Sigmoid colon (tissue), 7 donors: ENCODE measurements around the gene APOC1. TPM values are rescaled to one million over a fixed set of nuclear protein-coding genes. Genes with fewer than 3 reads are reported as not detected.
"Not testable (repeated sequence)": the region's sequence is repeated elsewhere in the genome, so short reads cannot be mapped to it uniquely, and the experiment has no call there.

Experiments
- DNase-seq: peaks from one replicate; pipeline ENCODE4 v3.0.0-alpha.2; 2019
- H3K27ac ChIP-seq, 4 donors: fragments of 200-600 bp; sonication (generic); one replicate each; pipeline ENCODE4 v1.5.1; 2016 to 2019; ENCODE audit warnings: mild to moderate bottlenecking in 1 of 4
- H3K27me3 ChIP-seq, 3 donors: fragments of 200-600 bp; sonication (generic); one replicate each; pipeline ENCODE4 v1.5.1; 2019; ENCODE audit warnings: mild to moderate bottlenecking in 1 of 3
- H3K36me3 ChIP-seq, 4 donors: fragments of 200-600 bp; sonication (generic); one replicate each; pipeline ENCODE4 v1.5.1; 2016 to 2019
- H3K4me1 ChIP-seq, 4 donors: fragments of 200-600 bp; sonication (generic); one replicate each; pipeline ENCODE4 v1.5.1; 2017 to 2019
- H3K4me3 ChIP-seq, 4 donors: fragments of 200-600 bp; sonication (generic); one replicate each; pipeline ENCODE4 v1.5.1; 2017 to 2019; ENCODE audit warnings: mild to moderate bottlenecking in 2 of 4, moderate library complexity in 1 of 4
- H3K9me3 ChIP-seq, 4 donors: fragments of 200-600 bp in 3 of 4; sonication (generic) in 3 of 4; one replicate each; pipeline versions ENCODE4 v1.5.1 to v1.6.1; 2013 to 2019
- CTCF ChIP-seq, 4 experiments: fragments of 450-650 bp in 3 of 4; fragments of 200-600 bp in 1 of 4; IDR thresholded peaks; one replicate each; pipeline ENCODE4 v1.5.1; 2016 to 2019; ENCODE audit warnings: antibody characterized with exemption in 4 of 4, mild to moderate bottlenecking in 3 of 4, moderate library complexity in 2 of 4
- EP300 ChIP-seq, 4 donors: sonication (generic); formaldehyde crosslinking; IDR thresholded peaks; one replicate each; pipeline ENCODE4 v1.6.1; 2017; ENCODE audit warnings: antibody characterized with exemption in 4 of 4
- POLR2A ChIP-seq, 2 donors: fragments of 450-650 bp; IDR thresholded peaks; one replicate each; pipeline ENCODE4 v1.6.1; 2016; ENCODE audit warnings: antibody characterized with exemption in 2 of 2, mild to moderate bottlenecking in 2 of 2, moderate library complexity in 2 of 2
- POLR2AphosphoS5 ChIP-seq, 4 donors: sonication (generic); formaldehyde crosslinking; IDR thresholded peaks; one replicate each; pipeline ENCODE4 v1.6.1; 2017; ENCODE audit warnings: antibody characterized with exemption in 4 of 4
- WGBS, 2 donors: extraction: QIAGEN DNeasy Blood & Tissue Kit; methylation state at CpG; one replicate each; pipeline ENCODE4 v1.1.7; 2013; 5-methylcytosine and 5-hydroxymethylcytosine counted together
- intact Hi-C: fragments of 100-400 bp; cut with DNase I; formaldehyde crosslinking; loops from one replicate; pipeline ENCODE4 v1.15.1; 2023
- polyA plus RNA-seq, 3 donors: library from polyadenylated mRNA; stranded (reverse); fragments of 200-250 nt; gene quantifications; one replicate each; pipeline ENCODE4 v1.2.3, GENCODE V29; 2013
- total RNA-seq, 4 donors: library from RNA; depleted of rRNA; stranded (reverse); fragments of >200 nt; gene quantifications; one replicate each; pipeline ENCODE4 v1.1.0, GENCODE V29; 2016
- donor health status: healthy with polysubstance abuse.
- donor health status: Bipolar disorder and iron deficiency.
- donor health status: healthy.

APOC1 gene
- total and polyA plus RNA-seq, 7 donors: 2.3 to 73.3 (median 29.0) TPM; not detected in 1

- Histone ChIP-seq H3K4me1 (peaks cover 0 to 13% (median 9%) of the 10 kb centered on the region in 4 donors), H3K4me3 (no peak overlapping the region), H3K36me3 (no peaks in the 10 kb centered on the region), H3K27ac (peak overlapping the region in 2 of 4 donors; percentile 14 to 55), H3K9me3 (no peaks in the 10 kb centered on the region), H3K27me3 (no peaks in the 10 kb centered on the region)
- DNase-seq: no peak
- TF ChIP-seq POLR2AphosphoS5 (IDR thresholded peaks at IDR 0.05) (no peak), POLR2A (IDR thresholded peaks at IDR 0.05) (no peak), EP300 (IDR thresholded peaks at IDR 0.05) (no peak), CTCF (IDR thresholded peaks at IDR 0.05) (no peak)
- whole genome bisulfite sequencing, 2 donors: 69 to 75% methylated on average over 8 of the region's 8 CpGs
- intact Hi-C loops: no loop called here
These were observed 9.9 kb downstream of the APOC1 start for GRCh38 chr19:44924243-44924725.

GRCh38 chr19:44925114-44925891 is 10.9 kb downstream of the APOC1 start:
- intact Hi-C loops: no loop called here
- DNase-seq: peak; percentile 92
- no peaks in the 10 kb centered on the region for H3K36me3 ChIP-seq
- WGBS, 2 donors: 42 to 67% methylated on average over 8 of the region's 8 CpGs
- peaks cover 0 to 13% (median 9%) of the 10 kb centered on the region in 4 donors for H3K4me1 ChIP-seq
- no peak for TF ChIP-seq CTCF (IDR thresholded peaks at IDR 0.05)
- TF ChIP-seq EP300 (IDR thresholded peaks at IDR 0.05): no peak
- peak in 3 of 4 donors; percentile 20 to 43 (median 32) for TF ChIP-seq POLR2AphosphoS5 (IDR thresholded peaks at IDR 0.05)
- no peak for TF ChIP-seq POLR2A (IDR thresholded peaks at IDR 0.05)
- peak overlapping the region; percentile 14 to 55 (median 18) for H3K27ac ChIP-seq
- no peaks in the 10 kb centered on the region for H3K27me3 ChIP-seq
- no peaks in the 10 kb centered on the region for H3K9me3 ChIP-seq
- H3K4me3 ChIP-seq: no peak overlapping the region

GRCh38 chr19:44926245-44927077 is 12.1 kb downstream of the APOC1 start:
- H3K36me3 ChIP-seq, intact Hi-C loops, H3K9me3 ChIP-seq, H3K27me3 ChIP-seq, DNase-seq, H3K27ac ChIP-seq: not testable (repeated sequence)
- WGBS, 2 donors: 36 to 49% methylated on average over 19 of the region's 19 CpGs
- Histone ChIP-seq H3K4me1 (peaks cover 0 to 13% (median 9%) of the 10 kb centered on the region in 4 donors), H3K4me3 (peak overlapping the region in 1 of 4 donors; percentile 34)

- Histone ChIP-seq H3K4me1 (peaks cover 0 to 13% (median 9%) of the 10 kb centered on the region in 4 donors), H3K27me3 (no peaks in the 10 kb centered on the region), H3K27ac (no peak overlapping the region), H3K9me3 (no peaks in the 10 kb centered on the region), H3K36me3 (no peaks in the 10 kb centered on the region), H3K4me3 (no peak overlapping the region)
- 33 to 51% methylated on average over 5 of the region's 5 CpGs for WGBS, 2 donors
- no peak for TF ChIP-seq POLR2A (IDR thresholded peaks at IDR 0.05)
- TF ChIP-seq POLR2AphosphoS5 (IDR thresholded peaks at IDR 0.05): no peak
- TF ChIP-seq CTCF (IDR thresholded peaks at IDR 0.05): no peak
- TF ChIP-seq EP300 (IDR thresholded peaks at IDR 0.05): no peak
- DNase-seq: no peak
- intact Hi-C loops: no loop called here
These were observed 13.3 kb downstream of the APOC1 start for GRCh38 chr19:44927746-44928145.

- no peak for TF ChIP-seq POLR2A (IDR thresholded peaks at IDR 0.05)
- TF ChIP-seq POLR2AphosphoS5 (IDR thresholded peaks at IDR 0.05): no peak
- no peak for TF ChIP-seq CTCF (IDR thresholded peaks at IDR 0.05)
- no peak for TF ChIP-seq EP300 (IDR thresholded peaks at IDR 0.05)
- Histone ChIP-seq H3K36me3 (no peaks in the 10 kb centered on the region), H3K9me3 (no peaks in the 10 kb centered on the region), H3K27ac (no peak overlapping the region), H3K4me1 (peaks cover 0 to 13% (median 9%) of the 10 kb centered on the region in 4 donors), H3K4me3 (no peak overlapping the region), H3K27me3 (no peaks in the 10 kb centered on the region)
- DNase-seq: no peak
- 81 to 90% methylated on average over 7 of the region's 7 CpGs for WGBS, 2 donors
- intact Hi-C loops: no loop called here
These were observed 15.7 kb downstream of the APOC1 start for GRCh38 chr19:44930088-44930487.
